ENCODE measurements around the gene CBLC. TPM values are rescaled to one million over a fixed set of nuclear protein-coding genes. Genes with fewer than 3 reads are reported as not detected.

The CBLC gene
- polyA plus RNA-seq, 1 donor from 2014 or later: not detected

DNA sequence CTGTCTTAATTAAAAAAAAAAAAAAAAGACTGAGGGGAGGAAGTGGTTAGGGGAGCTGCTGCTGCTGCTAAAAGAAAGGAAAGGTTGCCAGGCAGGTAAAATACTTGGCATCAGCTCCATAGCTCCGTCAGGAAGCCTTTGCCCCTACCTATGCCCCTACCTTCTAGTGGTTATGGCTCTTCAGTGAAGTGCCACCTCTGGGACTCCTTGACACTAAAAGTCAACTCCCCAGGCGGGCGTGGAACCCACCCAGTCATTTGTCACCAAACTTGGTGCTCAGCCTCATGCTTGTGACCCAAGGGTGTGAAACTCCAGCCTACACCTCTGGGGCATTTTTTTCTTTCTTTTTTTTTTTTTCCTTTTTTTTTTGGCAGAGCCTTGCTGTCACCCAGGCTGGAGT, 63.5 kb downstream of the CBLC start:
- no peak overlapping the region for H3K4me3 ChIP-seq (ENCODE audit: low read length)
- H2AFZ ChIP-seq (ENCODE audit: low read depth, low read length): no peak overlapping the region

DNA sequence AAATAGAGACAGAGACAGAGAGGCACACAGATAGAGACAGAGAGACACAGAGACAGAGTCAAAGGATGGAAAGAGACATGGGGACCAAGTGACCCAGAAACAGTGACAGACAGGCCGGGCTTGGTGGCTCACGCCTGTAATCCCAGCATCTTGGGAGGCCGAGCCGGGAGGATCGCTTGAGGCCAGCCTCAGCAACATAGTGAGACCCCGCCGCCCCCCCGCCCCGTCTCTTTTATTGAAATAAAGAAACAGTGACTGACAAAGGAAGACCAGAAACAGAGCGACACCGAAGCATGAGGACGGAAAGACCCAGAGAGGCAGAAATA, 67.6 kb downstream of the CBLC start:
- H3K27ac ChIP-seq (ENCODE audit: low read length): peak overlapping the region; percentile 63
- H3K27me3 ChIP-seq (ENCODE audit: insufficient read depth, low read depth, low read length): no peaks in the 10 kb centered on the region
- no peak for TF ChIP-seq SMC3 (conservative IDR thresholded peaks at IDR 0.05; ENCODE audit: poor library complexity)
- no peak for TF ChIP-seq RAD21 (conservative IDR thresholded peaks at IDR 0.05)
- TF ChIP-seq POLR2AphosphoS5 (IDR thresholded peaks at IDR 0.05): no peak
- no peak for TF ChIP-seq EZH2 (IDR thresholded peaks at IDR 0.05; ENCODE audit: borderline replicate concordance, insufficient read depth, low read length, poor library complexity, severe bottlenecking)
- TF ChIP-seq, protein P1, sequence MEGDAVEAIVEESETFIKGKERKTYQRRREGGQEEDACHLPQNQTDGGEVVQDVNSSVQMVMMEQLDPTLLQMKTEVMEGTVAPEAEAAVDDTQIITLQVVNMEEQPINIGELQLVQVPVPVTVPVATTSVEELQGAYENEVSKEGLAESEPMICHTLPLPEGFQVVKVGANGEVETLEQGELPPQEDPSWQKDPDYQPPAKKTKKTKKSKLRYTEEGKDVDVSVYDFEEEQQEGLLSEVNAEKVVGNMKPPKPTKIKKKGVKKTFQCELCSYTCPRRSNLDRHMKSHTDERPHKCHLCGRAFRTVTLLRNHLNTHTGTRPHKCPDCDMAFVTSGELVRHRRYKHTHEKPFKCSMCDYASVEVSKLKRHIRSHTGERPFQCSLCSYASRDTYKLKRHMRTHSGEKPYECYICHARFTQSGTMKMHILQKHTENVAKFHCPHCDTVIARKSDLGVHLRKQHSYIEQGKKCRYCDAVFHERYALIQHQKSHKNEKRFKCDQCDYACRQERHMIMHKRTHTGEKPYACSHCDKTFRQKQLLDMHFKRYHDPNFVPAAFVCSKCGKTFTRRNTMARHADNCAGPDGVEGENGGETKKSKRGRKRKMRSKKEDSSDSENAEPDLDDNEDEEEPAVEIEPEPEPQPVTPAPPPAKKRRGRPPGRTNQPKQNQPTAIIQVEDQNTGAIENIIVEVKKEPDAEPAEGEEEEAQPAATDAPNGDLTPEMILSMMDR (IDR thresholded peaks at IDR 0.05; ENCODE audit: poor library complexity, severe bottlenecking): no peak
- TF ChIP-seq TAF1 (IDR thresholded peaks at IDR 0.05; ENCODE audit: low read depth): no peak
- TF ChIP-seq EP300 (conservative IDR thresholded peaks at IDR 0.05; ENCODE audit: poor library complexity, severe bottlenecking): no peak
- TF ChIP-seq, protein P2, sequence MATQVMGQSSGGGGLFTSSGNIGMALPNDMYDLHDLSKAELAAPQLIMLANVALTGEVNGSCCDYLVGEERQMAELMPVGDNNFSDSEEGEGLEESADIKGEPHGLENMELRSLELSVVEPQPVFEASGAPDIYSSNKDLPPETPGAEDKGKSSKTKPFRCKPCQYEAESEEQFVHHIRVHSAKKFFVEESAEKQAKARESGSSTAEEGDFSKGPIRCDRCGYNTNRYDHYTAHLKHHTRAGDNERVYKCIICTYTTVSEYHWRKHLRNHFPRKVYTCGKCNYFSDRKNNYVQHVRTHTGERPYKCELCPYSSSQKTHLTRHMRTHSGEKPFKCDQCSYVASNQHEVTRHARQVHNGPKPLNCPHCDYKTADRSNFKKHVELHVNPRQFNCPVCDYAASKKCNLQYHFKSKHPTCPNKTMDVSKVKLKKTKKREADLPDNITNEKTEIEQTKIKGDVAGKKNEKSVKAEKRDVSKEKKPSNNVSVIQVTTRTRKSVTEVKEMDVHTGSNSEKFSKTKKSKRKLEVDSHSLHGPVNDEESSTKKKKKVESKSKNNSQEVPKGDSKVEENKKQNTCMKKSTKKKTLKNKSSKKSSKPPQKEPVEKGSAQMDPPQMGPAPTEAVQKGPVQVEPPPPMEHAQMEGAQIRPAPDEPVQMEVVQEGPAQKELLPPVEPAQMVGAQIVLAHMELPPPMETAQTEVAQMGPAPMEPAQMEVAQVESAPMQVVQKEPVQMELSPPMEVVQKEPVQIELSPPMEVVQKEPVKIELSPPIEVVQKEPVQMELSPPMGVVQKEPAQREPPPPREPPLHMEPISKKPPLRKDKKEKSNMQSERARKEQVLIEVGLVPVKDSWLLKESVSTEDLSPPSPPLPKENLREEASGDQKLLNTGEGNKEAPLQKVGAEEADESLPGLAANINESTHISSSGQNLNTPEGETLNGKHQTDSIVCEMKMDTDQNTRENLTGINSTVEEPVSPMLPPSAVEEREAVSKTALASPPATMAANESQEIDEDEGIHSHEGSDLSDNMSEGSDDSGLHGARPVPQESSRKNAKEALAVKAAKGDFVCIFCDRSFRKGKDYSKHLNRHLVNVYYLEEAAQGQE (IDR thresholded peaks at IDR 0.05; ENCODE audit: borderline replicate concordance): no peak
- TF ChIP-seq MXI1 (conservative IDR thresholded peaks at IDR 0.05; ENCODE audit: poor library complexity, severe bottlenecking): no peak

More for the DNA sequence above, 63.5 kb downstream of the CBLC start:
- H3K9me2 ChIP-seq (ENCODE audit: insufficient read depth, low read length): no peaks in the 10 kb centered on the region
- H3K9ac ChIP-seq (ENCODE audit: low read length): no peak overlapping the region
- H3K79me2 ChIP-seq (replicated peaks; ENCODE audit: insufficient read depth, low read length): no peaks in the 10 kb centered on the region
- no peaks in the 10 kb centered on the region for H3F3A ChIP-seq (ENCODE audit: insufficient read depth, low read length, poor library complexity, severe bottlenecking)
- H3K36me3 ChIP-seq (ENCODE audit: insufficient read depth, low read length): no peaks in the 10 kb centered on the region
- H3K27ac ChIP-seq (ENCODE audit: low read length): no peak overlapping the region
- H4K20me1 ChIP-seq (ENCODE audit: insufficient read depth): no peaks in the 10 kb centered on the region
- no peaks in the 10 kb centered on the region for H3K27me3 ChIP-seq (ENCODE audit: insufficient read depth, low read depth, low read length)
- TF ChIP-seq, protein P1 (IDR thresholded peaks at IDR 0.05; ENCODE audit: poor library complexity, severe bottlenecking): no peak
- no peak for TF ChIP-seq EZH2 (IDR thresholded peaks at IDR 0.05; ENCODE audit: borderline replicate concordance, insufficient read depth, low read length, poor library complexity, severe bottlenecking)
- TF ChIP-seq MXI1 (conservative IDR thresholded peaks at IDR 0.05; ENCODE audit: poor library complexity, severe bottlenecking): no peak
- no peak for TF ChIP-seq RAD21 (conservative IDR thresholded peaks at IDR 0.05)
- TF ChIP-seq SMC3 (conservative IDR thresholded peaks at IDR 0.05; ENCODE audit: poor library complexity): no peak
- no peak for TF ChIP-seq TAF1 (IDR thresholded peaks at IDR 0.05; ENCODE audit: low read depth)
- TF ChIP-seq, protein P2 (IDR thresholded peaks at IDR 0.05; ENCODE audit: borderline replicate concordance): no peak
- no peak for TF ChIP-seq POLR2AphosphoS5 (IDR thresholded peaks at IDR 0.05)
- TF ChIP-seq EP300 (conservative IDR thresholded peaks at IDR 0.05; ENCODE audit: poor library complexity, severe bottlenecking): no peak
- H3K4me2 ChIP-seq (ENCODE audit: low read length): no peak overlapping the region
- H3K9me3 ChIP-seq (ENCODE audit: low read length): no peaks in the 10 kb centered on the region

More for the DNA sequence above, 67.6 kb downstream of the CBLC start:
- H3K4me2 ChIP-seq (ENCODE audit: low read length): no peak overlapping the region
- H3F3A ChIP-seq (ENCODE audit: insufficient read depth, low read length, poor library complexity, severe bottlenecking): no peaks in the 10 kb centered on the region
- H3K9me2 ChIP-seq (ENCODE audit: insufficient read depth, low read length): no peaks in the 10 kb centered on the region
- H3K36me3 ChIP-seq (ENCODE audit: insufficient read depth, low read length): no peaks in the 10 kb centered on the region
- peak overlapping the region; percentile 95 for H3K9ac ChIP-seq (ENCODE audit: low read length)
- H2AFZ ChIP-seq (ENCODE audit: low read depth, low read length): peak overlapping the region; percentile 15
- H3K9me3 ChIP-seq (ENCODE audit: low read length): no peaks in the 10 kb centered on the region
- H3K79me2 ChIP-seq (replicated peaks; ENCODE audit: insufficient read depth, low read length): peaks cover 23% of the 10 kb centered on the region
- H4K20me1 ChIP-seq (ENCODE audit: insufficient read depth): no peaks in the 10 kb centered on the region
- H3K4me3 ChIP-seq (ENCODE audit: low read length): peak overlapping the region; percentile 94

Measured in neural cell (in vitro differentiated cells).